ENCODE measurements around the gene NDUFV1. TPM values are rescaled to one million over a fixed set of nuclear protein-coding genes. Genes with fewer than 3 reads are reported as not detected.
"Not testable (repeated sequence)": the region's sequence is repeated elsewhere in the genome, so short reads cannot be mapped to it uniquely, and the experiment has no call there.

Gene NDUFV1
- total RNA-seq: 100 to 1,000 TPM in 3 of 4 donors, 10 to 100 TPM in 1; 75.6 to 207 (median 142) TPM

DNA sequence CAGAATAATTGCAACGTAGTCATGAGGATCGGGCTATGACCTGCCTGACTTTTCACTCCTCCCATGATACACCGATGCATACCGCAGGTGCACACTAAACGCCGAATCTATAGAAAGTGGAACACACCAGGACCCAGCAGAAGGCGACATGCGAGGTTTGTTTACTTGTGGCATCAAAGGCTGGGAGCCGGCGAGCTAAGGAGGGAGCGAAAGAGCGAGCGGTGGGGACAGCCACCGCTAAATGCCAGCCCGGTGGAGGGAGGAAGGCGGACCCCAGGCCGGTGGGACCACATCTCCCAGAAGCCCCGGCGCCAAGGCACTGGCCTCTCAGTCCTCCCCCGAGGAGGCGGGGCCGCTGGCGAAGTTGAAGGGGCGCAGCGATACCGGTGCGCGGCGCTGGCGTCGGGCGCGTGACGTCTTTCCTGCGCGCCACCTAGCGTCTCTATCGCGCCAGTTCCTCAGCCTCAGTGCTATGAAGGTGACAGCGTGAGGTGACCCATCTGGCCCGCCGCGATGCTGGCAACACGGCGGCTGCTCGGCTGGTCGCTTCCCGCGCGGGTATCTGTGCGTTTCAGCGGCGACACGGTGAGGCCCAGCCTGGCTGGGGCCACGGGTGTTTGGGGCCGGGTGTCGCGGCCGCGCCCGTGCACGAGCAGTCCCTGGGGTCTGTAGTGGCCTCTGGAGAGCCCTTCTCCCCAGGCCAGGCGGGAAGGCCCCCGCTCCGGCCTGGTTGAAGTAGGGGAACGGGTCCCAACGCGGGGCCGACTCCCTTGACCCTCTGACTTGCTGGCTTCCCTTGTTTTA lies at the start of gene NDUFV1:
Gene NDUFV1 (plus strand): TSS at position 445 of the 804 bp plus-strand sequence. CDS start 69 bp downstream, at position 514.
- H3K4me3 ChIP-seq: peak within 1 kb of the TSS; percentile 79 to 91
- peak within 1 kb of the TSS; percentile 76 to 83 for H3K27ac ChIP-seq
- peak; percentile 37 to 69 for TF ChIP-seq POLR2A (IDR thresholded peaks at IDR 0.05)
- TF ChIP-seq, protein P1, sequence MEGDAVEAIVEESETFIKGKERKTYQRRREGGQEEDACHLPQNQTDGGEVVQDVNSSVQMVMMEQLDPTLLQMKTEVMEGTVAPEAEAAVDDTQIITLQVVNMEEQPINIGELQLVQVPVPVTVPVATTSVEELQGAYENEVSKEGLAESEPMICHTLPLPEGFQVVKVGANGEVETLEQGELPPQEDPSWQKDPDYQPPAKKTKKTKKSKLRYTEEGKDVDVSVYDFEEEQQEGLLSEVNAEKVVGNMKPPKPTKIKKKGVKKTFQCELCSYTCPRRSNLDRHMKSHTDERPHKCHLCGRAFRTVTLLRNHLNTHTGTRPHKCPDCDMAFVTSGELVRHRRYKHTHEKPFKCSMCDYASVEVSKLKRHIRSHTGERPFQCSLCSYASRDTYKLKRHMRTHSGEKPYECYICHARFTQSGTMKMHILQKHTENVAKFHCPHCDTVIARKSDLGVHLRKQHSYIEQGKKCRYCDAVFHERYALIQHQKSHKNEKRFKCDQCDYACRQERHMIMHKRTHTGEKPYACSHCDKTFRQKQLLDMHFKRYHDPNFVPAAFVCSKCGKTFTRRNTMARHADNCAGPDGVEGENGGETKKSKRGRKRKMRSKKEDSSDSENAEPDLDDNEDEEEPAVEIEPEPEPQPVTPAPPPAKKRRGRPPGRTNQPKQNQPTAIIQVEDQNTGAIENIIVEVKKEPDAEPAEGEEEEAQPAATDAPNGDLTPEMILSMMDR (IDR thresholded peaks at IDR 0.05): peak; percentile 67 to 90 (median 82)
- no peaks in the 10 kb centered on the region for H3K27me3 ChIP-seq
- H3K36me3 ChIP-seq: no peaks in the 10 kb centered on the region
- DNase-seq: peak; percentile 96
- no peaks in the 10 kb centered on the region for H3K9me3 ChIP-seq
- peaks cover 7 to 8% of the 10 kb centered on the region in 2 donors for H3K4me1 ChIP-seq
- intact Hi-C loops (cut with DNase I; ENCODE audit: low total_unique reads): no loop called here

DNA sequence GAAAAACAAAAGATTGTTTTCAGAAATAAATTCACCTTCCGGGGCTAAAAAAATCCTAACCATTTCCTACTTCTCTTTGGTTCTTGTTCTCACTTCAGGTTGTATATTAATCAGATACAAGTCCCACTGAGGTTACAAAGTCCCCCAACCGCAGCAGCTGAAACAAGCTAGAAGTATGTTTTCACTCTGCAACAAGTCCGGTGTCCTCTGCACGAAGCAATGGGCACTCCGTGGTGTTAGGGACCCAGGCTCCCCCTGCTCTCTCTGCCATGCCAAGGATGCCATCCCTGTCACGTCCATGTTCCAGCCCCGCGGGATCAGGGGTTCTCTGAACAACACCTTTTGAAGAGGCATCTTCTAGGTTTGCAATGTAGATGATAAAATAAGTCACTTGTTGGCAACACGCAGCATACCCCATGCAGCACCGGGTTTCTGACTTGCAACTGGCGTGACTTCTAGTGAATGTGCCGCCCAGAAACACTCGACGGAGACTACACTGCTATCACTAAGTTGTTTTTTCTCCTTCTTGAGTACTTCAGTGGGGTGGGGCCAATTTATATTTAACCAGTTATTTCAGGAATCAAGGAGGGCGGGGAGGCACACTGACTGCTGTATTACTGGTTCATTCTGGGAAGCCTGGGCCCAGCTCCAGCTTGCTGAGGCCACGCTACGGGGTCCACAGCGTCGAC lies 48.5 kb upstream of the NDUFV1 start:
- H3K27ac ChIP-seq: no peak overlapping the region
- TF ChIP-seq POLR2A (IDR thresholded peaks at IDR 0.05): no peak
- H3K36me3 ChIP-seq: no peaks in the 10 kb centered on the region
- intact Hi-C loops (cut with DNase I; ENCODE audit: low total_unique reads): no loop called here
- no peak overlapping the region for H3K4me3 ChIP-seq
- no peaks in the 10 kb centered on the region for H3K4me1 ChIP-seq
- no peaks in the 10 kb centered on the region for H3K27me3 ChIP-seq
- no peak for DNase-seq
- no peaks in the 10 kb centered on the region for H3K9me3 ChIP-seq

DNA sequence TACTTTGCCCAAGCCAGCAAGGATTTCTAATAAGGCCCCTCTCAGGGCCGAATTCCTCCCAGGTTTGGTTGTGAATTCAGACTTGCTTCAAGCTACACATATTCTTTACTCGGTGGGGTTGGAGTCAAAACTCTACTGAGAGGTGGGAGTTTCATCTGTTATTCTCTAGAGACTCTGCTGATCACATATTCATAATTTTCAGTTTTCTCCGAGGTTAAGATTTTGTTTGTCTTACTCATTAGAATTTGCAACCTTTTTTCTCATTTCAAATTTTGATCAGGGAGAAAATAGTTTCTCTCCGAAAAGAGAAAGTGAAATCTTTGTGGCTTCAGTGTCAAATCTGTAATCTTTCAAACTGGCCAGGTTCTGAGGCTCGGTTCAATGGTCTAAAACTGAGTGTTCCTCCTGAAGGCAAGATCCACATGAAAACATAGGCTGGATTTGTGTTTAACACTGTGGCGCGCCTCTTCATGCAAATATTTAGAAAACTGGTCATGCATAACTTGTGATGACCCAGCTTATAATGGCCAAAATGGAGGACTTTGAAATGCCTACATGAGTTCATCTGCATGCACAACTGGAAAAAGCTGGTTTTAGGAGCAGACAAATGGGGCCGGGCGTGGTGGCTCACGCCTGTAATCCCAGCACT lies 44.6 kb upstream of the NDUFV1 start:
- Histone ChIP-seq H3K36me3 (no peaks in the 10 kb centered on the region), H3K4me1 (peaks cover 0 to 5% of the 10 kb centered on the region in 2 donors), H3K4me3 (no peak overlapping the region), H3K27me3 (no peaks in the 10 kb centered on the region), H3K9me3 (no peaks in the 10 kb centered on the region), H3K27ac (no peak overlapping the region)
- DNase-seq: no peak
- intact Hi-C loops (cut with DNase I; ENCODE audit: low total_unique reads): no loop called here
- TF ChIP-seq, protein P1 (IDR thresholded peaks at IDR 0.05): no peak
- TF ChIP-seq POLR2A (IDR thresholded peaks at IDR 0.05): no peak

DNA sequence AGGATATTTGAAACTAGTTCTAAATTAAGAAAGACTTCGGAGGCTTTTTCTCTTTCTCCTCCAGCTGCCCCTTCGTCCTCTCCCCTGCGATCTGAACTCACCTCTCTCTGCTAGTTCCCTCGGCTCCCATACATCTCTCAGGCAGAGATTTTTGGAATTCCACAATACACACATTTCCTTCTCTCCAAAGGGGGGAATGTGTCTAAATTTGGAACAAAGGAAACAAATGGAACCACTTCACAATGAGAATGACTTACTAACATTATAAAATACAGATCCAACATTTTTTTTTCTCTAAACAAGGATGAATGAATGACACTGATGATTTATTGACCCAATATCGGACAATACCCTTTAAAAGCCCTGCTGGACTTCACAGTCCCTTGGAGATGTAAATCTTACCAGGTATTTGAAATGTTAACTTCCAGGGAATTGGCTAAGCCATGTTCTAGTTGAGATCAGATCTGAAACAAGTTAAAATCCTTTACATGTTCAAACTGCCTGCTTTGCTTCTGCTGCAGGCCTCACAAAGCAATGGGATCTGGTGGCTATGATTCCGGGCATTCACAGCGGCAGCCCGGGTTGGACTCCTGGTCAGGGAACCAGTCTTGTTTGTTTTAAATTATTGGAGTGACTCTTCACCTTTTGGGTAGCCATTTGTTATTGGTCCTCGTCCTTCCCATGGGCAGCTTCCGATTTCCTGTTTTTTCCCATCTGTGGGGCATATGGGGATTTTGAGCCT lies 43.6 kb upstream of the NDUFV1 start:
- intact Hi-C loops (cut with DNase I; ENCODE audit: low total_unique reads): no loop called here
- TF ChIP-seq, protein P1 (IDR thresholded peaks at IDR 0.05): no peak
- no peak for TF ChIP-seq POLR2A (IDR thresholded peaks at IDR 0.05)
- Histone ChIP-seq H3K27me3 (no peaks in the 10 kb centered on the region), H3K4me1 (peaks cover 0 to 5% of the 10 kb centered on the region in 2 donors), H3K4me3 (no peak overlapping the region), H3K36me3 (no peaks in the 10 kb centered on the region), H3K9me3 (no peaks in the 10 kb centered on the region), H3K27ac (peak overlapping the region; percentile 66 to 68)
- DNase-seq: no peak

DNA sequence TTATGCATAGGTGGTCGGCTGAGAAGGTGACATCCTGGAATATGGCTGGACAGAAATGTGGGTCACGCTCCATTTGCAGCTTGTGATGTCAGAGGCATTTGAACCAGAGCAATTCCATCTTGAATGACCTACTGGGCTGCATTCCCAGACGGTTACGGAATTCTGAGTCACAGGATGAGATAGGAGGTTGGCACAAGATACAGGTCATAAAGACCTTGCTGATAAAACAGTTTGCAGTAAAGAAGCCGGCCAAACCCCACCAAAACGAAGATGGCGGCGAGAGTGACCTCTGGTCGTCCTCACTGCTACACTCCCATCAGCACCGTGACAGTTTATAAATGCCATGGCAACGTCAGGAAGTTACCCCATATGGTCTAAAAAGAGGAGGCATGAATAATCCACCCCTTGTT lies 43.0 kb upstream of the NDUFV1 start:
- H3K27me3 ChIP-seq; H3K4me3 ChIP-seq; H3K36me3 ChIP-seq; H3K9me3 ChIP-seq; H3K4me1 ChIP-seq; intact Hi-C loops (cut with DNase I; ENCODE audit: low total_unique reads): not testable (repeated sequence)
- DNase-seq: peak; percentile 81 to 90
- H3K27ac ChIP-seq: peak overlapping the region; percentile 66 to 68
